Natural killer cell (primary cell): Measurements from ENCODE around the gene SLC38A11. TPM values are rescaled to one million over a fixed set of nuclear protein-coding genes. Genes with fewer than 3 reads are reported as not detected.

Source experiments
- ATAC-seq, 3 donors: fragments of 150-1000 bp in 2 of 3; fragments of 200-7000 bp in 1 of 3; cut with Tn5 transposase; 1 replicate in 1 of 3; 2 replicates in 2 of 3; pipeline ENCODE4 v1.10.0; 2021; ENCODE audit warnings: mild to moderate bottlenecking in 2 of 3, moderate library complexity in 2 of 3
- DNase-seq, 2 donors: peaks; one replicate each; pipeline versions ENCODE4 v3.0.0 to v3.0.0-alpha.2; 2013 to 2021; ENCODE audit warnings: mixed read lengths in 1 of 2
- H3K27ac ChIP-seq: one replicate; pipeline ENCODE4 v1.5.1; 2013; ENCODE audit warnings: mild to moderate bottlenecking, low read length
- H3K27me3 ChIP-seq: one replicate; pipeline ENCODE4 v1.6.1; 2013; ENCODE audit warnings: low read length; ENCODE audit not compliant: control insufficient read depth, insufficient read depth
- H3K36me3 ChIP-seq: one replicate; pipeline ENCODE4 v1.6.1; 2013; ENCODE audit warnings: low read length; ENCODE audit not compliant: control insufficient read depth, insufficient read depth
- H3K4me1 ChIP-seq: one replicate; pipeline ENCODE4 v1.6.1; 2013; ENCODE audit warnings: low read length; ENCODE audit not compliant: control insufficient read depth, insufficient read depth
- H3K4me3 ChIP-seq: one replicate; pipeline ENCODE4 v1.5.1; 2013; ENCODE audit warnings: low read length
- H3K9me3 ChIP-seq: one replicate; pipeline ENCODE4 v1.6.1; 2013; ENCODE audit warnings: low read length; ENCODE audit not compliant: control insufficient read depth, insufficient read depth
- H3K27ac Mint-ChIP-seq, 2 donors: one replicate each; pipeline ENCODE4 v1.8.0; 2022; ENCODE audit warnings: mild to moderate bottlenecking in 2 of 2, mixed read lengths in 2 of 2, moderate library complexity in 1 of 2
- H3K27me3 Mint-ChIP-seq, 2 donors: one replicate each; pipeline ENCODE4 v1.8.0; 2022; ENCODE audit warnings: low read depth in 2 of 2, mixed read lengths in 2 of 2
- H3K36me3 Mint-ChIP-seq: one replicate; pipeline ENCODE4 v1.8.0; 2022; ENCODE audit warnings: mixed read lengths
- H3K4me1 Mint-ChIP-seq, 2 donors: one replicate each; pipeline ENCODE4 v1.8.0; 2022; ENCODE audit warnings: mixed read lengths in 2 of 2
- H3K4me3 Mint-ChIP-seq: one replicate; pipeline ENCODE4 v1.8.0; 2022; ENCODE audit warnings: mild to moderate bottlenecking, moderate library complexity, mixed read lengths
- H3K9me3 Mint-ChIP-seq, 2 donors: one replicate each; pipeline ENCODE4 v1.8.0; 2022; ENCODE audit warnings: mixed read lengths in 2 of 2
- CTCF ChIP-seq: fragments of 200-600 bp; IDR thresholded peaks from one replicate; pipeline ENCODE4 v1.8.0; 2022; ENCODE audit warnings: antibody characterized with exemption
- WGBS: methylation state at CpG from one replicate; pipeline ENCODE4 v1.1.7; 2013; ENCODE audit warnings: missing lambda C conversion rate; ENCODE audit not compliant: insufficient coverage; 5-methylcytosine and 5-hydroxymethylcytosine counted together
- intact Hi-C: fragments of 100-400 bp; cut with micrococcal nuclease; formaldehyde crosslinking; loops from one replicate; pipeline ENCODE4 v1.14.2; 2022
- total RNA-seq, 4 donors: library from RNA; stranded (reverse); fragments of 120-200 nt in 1 of 4; gene quantifications; one replicate each; pipeline versions ENCODE4 v1.2.3 to v1.2.4, GENCODE V29; 2013 to 2022

Gene SLC38A11
- total RNA-seq, 3 donors from 2014 or later (not counting 1 experiment from before 2014, with no cell fraction given) = 0.66 TPM; not detected in 2

GRCh38 chr2:164947281-164947680 lies 8.0 kb downstream of the SLC38A11 start:
- 66% methylated on average over 6 of the region's 7 CpGs for WGBS
- intact Hi-C loops = no loop called here

GRCh38 chr2:164943289-164943688 lies 12.0 kb downstream of the SLC38A11 start:
- DNase-seq = no peak
- Histone ChIP-seq H3K27me3 (no peaks in the 10 kb centered on the region), H3K4me3 (no peak overlapping the region), H3K27ac (no peak overlapping the region), H3K36me3 (no peaks in the 10 kb centered on the region), H3K9me3 (no peaks in the 10 kb centered on the region), H3K4me1 (peaks cover 3% of the 10 kb centered on the region)
- Mint-ChIP-seq H3K27me3 (no peaks in the 10 kb centered on the region), H3K4me1 (peaks cover 13 to 14% of the 10 kb centered on the region in 2 donors), H3K4me3 (no peak overlapping the region), H3K27ac (no peak overlapping the region), H3K9me3 (no peaks in the 10 kb centered on the region), H3K36me3 (no peaks in the 10 kb centered on the region)
- ATAC-seq = no peak
- no CpG with 5 or more reads among the region's 1 CpG for WGBS
- intact Hi-C loops = no loop called here
- TF ChIP-seq CTCF = no peak

More at GRCh38 chr2:164947281-164947680, 8.0 kb downstream of the SLC38A11 start:
- H3K27ac Mint-ChIP-seq = no peak overlapping the region
- H3K4me3 ChIP-seq = no peak overlapping the region
- DNase-seq (no peak), ATAC-seq (peak in 1 of 3 donors; percentile 49)
- H3K36me3 Mint-ChIP-seq = no peaks in the 10 kb centered on the region
- H3K9me3 ChIP-seq = no peaks in the 10 kb centered on the region
- H3K36me3 ChIP-seq = no peaks in the 10 kb centered on the region
- no peaks in the 10 kb centered on the region for H3K9me3 Mint-ChIP-seq
- no peaks in the 10 kb centered on the region for H3K27me3 ChIP-seq
- no peak overlapping the region for H3K27ac ChIP-seq
- H3K4me3 Mint-ChIP-seq = no peak overlapping the region
- TF ChIP-seq CTCF = no peak
- peaks cover 19 to 21% of the 10 kb centered on the region in 2 donors for H3K4me1 Mint-ChIP-seq
- peaks cover 3% of the 10 kb centered on the region for H3K4me1 ChIP-seq
- H3K27me3 Mint-ChIP-seq = peaks cover 8 to 10% of the 10 kb centered on the region in 2 donors

- Histone ChIP-seq H3K9me3 (no peaks in the 10 kb centered on the region), H3K4me1 (no peaks in the 10 kb centered on the region), H3K4me3 (no peak overlapping the region), H3K36me3 (no peaks in the 10 kb centered on the region), H3K27ac (no peak overlapping the region), H3K27me3 (no peaks in the 10 kb centered on the region)
- 49% methylated on average over 2 of the region's 3 CpGs for WGBS
- Mint-ChIP-seq H3K36me3 (no peaks in the 10 kb centered on the region), H3K4me3 (no peak overlapping the region), H3K4me1 (no peaks in the 10 kb centered on the region), H3K9me3 (no peaks in the 10 kb centered on the region), H3K27ac (no peak overlapping the region), H3K27me3 (peaks cover 0 to 2% of the 10 kb centered on the region in 2 donors)
- intact Hi-C loops = no loop called here
- TF ChIP-seq CTCF = no peak
- no peak for ATAC-seq
- DNase-seq = no peak
These were observed 17.4 kb downstream of the SLC38A11 start for GRCh38 chr2:164937864-164938401.
